ENCODE results near the gene NRXN3. TPM values are rescaled to one million over a fixed set of nuclear protein-coding genes. Genes with fewer than 3 reads are reported as not detected.

NRXN3 gene
- total and polyA plus RNA-seq, 2 of the 13 experiments (the other 11 are each of a cell fraction or from before 2014, with no cell fraction given): 0.03 TPM; not detected in 1

- Histone ChIP-seq H3K27ac (ENCODE audit: extremely low read length, insufficient read depth, low read length) (no peak overlapping the region), H3K4me3 (replicated peaks in 1 of 3; ENCODE audit: insufficient read depth in 1 of 3, low read depth in 2 of 3, low read length in 3 of 3) (no peak overlapping the region), H2AFZ (ENCODE audit: low read length) (no peak overlapping the region), H3K27me3 (ENCODE audit: control insufficient read depth in 1 of 2, insufficient read depth in 2 of 2, low read length in 2 of 2) (no peaks in the 10 kb centered on the region), H4K20me1 (ENCODE audit: insufficient read depth, low read length) (no peaks in the 10 kb centered on the region), H3K79me2 (ENCODE audit: insufficient read depth, low read length) (no peaks in the 10 kb centered on the region), H3K36me3 (replicated peaks in 1 of 2; ENCODE audit: control insufficient read depth in 1 of 2, insufficient read depth in 2 of 2, low read length in 2 of 2) (no peaks in the 10 kb centered on the region), H3K4me2 (ENCODE audit: low read depth, low read length) (no peak overlapping the region), H3K9ac (ENCODE audit: insufficient read depth, low read depth, low read length) (no peak overlapping the region), H3K4me1 (ENCODE audit: insufficient read depth, low read length) (no peaks in the 10 kb centered on the region), H3K9me3 (ENCODE audit: low read length) (no peaks in the 10 kb centered on the region)
- no peak for DNase-seq (ENCODE audit: low spot score)
- no peak for FAIRE-seq
- ChIA-PET CTCF (ENCODE audit: low intra/inter-chr PET ratio, low total read pairs) (no interaction called here), POLR2A (no interaction called here)
- no TSS peak for BruUV-seq (replicated peaks)
- 27% methylated on average over 6 of the region's 7 CpGs for WGBS (ENCODE audit: low lambda C conversion rate)
- intact Hi-C loops (cut with micrococcal nuclease; ENCODE audit: unreplicated experiment): no loop called here
- ATAC-seq: no peak
- TF ChIP-seq ZNF546 (CRISPR knock-in tag; conservative IDR thresholded peaks at IDR 0.05): no peak
- no peak for TF ChIP-seq RARA (CRISPR knock-in tag; IDR thresholded peaks at IDR 0.05)
- TF ChIP-seq, protein P1, sequence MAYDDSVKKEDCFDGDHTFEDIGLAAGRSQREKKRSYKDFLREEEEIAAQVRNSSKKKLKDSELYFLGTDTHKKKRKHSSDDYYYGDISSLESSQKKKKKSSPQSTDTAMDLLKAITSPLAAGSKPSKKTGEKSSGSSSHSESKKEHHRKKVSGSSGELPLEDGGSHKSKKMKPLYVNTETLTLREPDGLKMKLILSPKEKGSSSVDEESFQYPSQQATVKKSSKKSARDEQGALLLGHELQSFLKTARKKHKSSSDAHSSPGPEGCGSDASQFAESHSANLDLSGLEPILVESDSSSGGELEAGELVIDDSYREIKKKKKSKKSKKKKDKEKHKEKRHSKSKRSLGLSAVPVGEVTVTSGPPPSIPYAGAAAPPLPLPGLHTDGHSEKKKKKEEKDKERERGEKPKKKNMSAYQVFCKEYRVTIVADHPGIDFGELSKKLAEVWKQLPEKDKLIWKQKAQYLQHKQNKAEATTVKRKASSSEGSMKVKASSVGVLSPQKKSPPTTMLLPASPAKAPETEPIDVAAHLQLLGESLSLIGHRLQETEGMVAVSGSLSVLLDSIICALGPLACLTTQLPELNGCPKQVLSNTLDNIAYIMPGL (CRISPR knock-in tag; IDR thresholded peaks at IDR 0.05; ENCODE audit: borderline replicate concordance in 1 of 2, low read depth in 1 of 2): no peak
- TF ChIP-seq, protein P2, sequence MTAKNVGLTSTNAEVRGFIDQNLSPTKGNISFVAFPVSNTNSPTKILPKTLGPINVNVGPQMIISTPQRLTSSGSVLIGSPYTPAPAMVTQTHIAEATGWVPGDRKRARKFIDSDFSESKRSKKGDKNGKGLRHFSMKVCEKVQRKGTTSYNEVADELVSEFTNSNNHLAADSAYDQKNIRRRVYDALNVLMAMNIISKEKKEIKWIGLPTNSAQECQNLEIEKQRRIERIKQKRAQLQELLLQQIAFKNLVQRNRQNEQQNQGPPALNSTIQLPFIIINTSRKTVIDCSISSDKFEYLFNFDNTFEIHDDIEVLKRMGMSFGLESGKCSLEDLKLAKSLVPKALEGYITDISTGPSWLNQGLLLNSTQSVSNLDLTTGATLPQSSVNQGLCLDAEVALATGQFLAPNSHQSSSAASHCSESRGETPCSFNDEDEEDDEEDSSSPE (CRISPR knock-in tag; IDR thresholded peaks at IDR 0.05): no peak
- in situ Hi-C loops (cut with HindIII; ENCODE audit: extremely low pct_ligation_motif_present, low pct_unique_long_range_greater_than_20kb): no loop called here
Observed at GRCh38 chr14:78327426-78328221, 157.5 kb downstream of the NRXN3 start.

Data from HepG2 (cell line).